ENCODE data around the gene DPP3.

DNA sequence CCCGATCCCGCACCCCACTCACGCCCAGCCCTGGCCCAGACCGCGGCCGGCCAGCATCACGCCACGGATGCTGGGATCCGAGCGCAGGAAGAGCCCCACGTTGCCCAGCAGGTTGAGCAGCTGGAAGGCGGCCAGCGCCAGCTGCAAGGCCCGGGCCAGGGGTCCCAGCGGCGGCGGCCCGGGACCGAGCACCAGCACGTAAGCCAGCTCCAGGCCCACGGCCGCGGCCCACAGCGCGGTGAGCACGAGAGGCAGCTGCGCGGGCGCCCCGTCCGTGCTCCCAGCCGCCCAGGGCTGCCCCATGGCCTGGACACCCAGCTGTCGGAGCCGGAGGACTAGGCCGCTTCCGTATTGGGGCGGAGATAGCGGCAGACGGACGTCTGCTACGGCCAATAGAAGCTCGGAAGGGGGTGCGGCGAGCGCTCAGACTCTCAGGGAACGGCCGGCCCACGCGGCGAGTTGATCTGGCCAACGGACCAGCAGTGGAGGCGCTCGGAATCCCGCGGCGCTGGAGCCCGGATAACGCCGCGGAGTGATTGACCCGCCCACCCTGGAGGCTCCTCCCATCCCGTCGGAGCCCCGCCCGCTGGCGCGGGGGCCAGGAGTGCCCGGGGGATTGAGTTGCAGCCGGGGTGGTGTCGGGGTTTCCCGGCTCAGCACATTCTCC lies 65.6 kb downstream of the DPP3 start, which contains the start of gene ZDHHC24:
- no peak for TF ChIP-seq CTCF (IDR thresholded peaks at IDR 0.05 in 2 of 3, conservative IDR thresholded peaks at IDR 0.05 in 1 of 3; ENCODE audit: borderline replicate concordance in 1 of 3, insufficient read depth in 1 of 3, low read depth in 2 of 3, low read length in 2 of 3)
- peak; percentile 23 for TF ChIP-seq POLR2A (IDR thresholded peaks at IDR 0.05; ENCODE audit: borderline replicate concordance, extremely low read depth, insufficient read depth, insufficient read length)
- no peak for TF ChIP-seq RAD21 (IDR thresholded peaks at IDR 0.05; ENCODE audit: low read depth)
- TF ChIP-seq CBX3 (IDR thresholded peaks at IDR 0.05; ENCODE audit: low read depth) = no peak
- no peak for TF ChIP-seq CEBPB (IDR thresholded peaks at IDR 0.05; ENCODE audit: low read depth)
- peak; percentile 90 for TF ChIP-seq POLR2AphosphoS5 (IDR thresholded peaks at IDR 0.05; ENCODE audit: low read depth, low read length)
- TF ChIP-seq, protein P1, sequence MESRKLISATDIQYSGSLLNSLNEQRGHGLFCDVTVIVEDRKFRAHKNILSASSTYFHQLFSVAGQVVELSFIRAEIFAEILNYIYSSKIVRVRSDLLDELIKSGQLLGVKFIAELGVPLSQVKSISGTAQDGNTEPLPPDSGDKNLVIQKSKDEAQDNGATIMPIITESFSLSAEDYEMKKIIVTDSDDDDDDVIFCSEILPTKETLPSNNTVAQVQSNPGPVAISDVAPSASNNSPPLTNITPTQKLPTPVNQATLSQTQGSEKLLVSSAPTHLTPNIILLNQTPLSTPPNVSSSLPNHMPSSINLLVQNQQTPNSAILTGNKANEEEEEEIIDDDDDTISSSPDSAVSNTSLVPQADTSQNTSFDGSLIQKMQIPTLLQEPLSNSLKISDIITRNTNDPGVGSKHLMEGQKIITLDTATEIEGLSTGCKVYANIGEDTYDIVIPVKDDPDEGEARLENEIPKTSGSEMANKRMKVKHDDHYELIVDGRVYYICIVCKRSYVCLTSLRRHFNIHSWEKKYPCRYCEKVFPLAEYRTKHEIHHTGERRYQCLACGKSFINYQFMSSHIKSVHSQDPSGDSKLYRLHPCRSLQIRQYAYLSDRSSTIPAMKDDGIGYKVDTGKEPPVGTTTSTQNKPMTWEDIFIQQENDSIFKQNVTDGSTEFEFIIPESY (IDR thresholded peaks at IDR 0.05; ENCODE audit: extremely low read depth, insufficient replicate concordance, low read length) = peak; percentile 79
